ENCODE data around the gene HIVEP3.

DNA sequence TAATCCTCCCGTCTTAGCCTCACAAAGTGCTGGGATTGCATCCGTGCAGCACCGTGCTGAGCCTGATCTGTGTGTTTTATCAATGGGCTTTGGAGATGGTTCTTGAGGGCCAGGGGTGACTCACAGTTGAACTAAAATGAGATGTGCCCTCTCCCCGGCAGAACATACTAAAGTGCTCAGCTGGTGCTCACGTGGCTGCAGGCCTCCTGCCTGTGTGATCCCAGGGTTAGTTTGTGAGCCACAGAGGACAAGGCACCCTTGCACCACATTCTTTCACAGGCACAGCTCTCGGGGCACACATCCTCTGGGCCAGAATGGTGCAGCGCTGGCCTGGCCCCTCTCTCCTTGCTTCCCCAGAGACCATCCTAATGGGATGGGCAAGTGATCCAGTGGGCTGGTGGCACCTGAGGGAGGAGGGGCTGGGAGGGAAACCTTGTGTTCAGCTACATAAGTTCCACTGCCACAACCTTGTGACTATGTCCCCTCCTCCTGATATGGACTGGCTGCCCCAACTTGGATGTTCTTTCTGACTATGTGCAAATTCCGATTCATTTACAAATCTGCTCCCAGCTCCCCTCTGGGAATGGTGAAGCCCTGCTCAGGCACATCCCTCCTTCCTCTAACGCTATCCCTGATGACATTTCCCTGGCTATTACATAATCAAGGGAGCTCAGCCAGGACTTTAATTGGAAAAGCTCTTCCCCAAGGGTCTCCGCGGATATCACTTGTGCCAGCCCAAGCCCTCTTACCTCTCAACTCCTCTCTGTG is 237.2 kb downstream of the HIVEP3 start:
- TF ChIP-seq, protein P1, sequence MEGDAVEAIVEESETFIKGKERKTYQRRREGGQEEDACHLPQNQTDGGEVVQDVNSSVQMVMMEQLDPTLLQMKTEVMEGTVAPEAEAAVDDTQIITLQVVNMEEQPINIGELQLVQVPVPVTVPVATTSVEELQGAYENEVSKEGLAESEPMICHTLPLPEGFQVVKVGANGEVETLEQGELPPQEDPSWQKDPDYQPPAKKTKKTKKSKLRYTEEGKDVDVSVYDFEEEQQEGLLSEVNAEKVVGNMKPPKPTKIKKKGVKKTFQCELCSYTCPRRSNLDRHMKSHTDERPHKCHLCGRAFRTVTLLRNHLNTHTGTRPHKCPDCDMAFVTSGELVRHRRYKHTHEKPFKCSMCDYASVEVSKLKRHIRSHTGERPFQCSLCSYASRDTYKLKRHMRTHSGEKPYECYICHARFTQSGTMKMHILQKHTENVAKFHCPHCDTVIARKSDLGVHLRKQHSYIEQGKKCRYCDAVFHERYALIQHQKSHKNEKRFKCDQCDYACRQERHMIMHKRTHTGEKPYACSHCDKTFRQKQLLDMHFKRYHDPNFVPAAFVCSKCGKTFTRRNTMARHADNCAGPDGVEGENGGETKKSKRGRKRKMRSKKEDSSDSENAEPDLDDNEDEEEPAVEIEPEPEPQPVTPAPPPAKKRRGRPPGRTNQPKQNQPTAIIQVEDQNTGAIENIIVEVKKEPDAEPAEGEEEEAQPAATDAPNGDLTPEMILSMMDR (IDR thresholded peaks at IDR 0.05; ENCODE audit: poor library complexity), result no peak
- no peak for TF ChIP-seq EZH2 (IDR thresholded peaks at IDR 0.05; ENCODE audit: borderline replicate concordance)
